GM18909 (cell line): ENCODE results near the gene C2orf49.

Experiments used
- ATAC-seq: cut with Tn5 transposase; IDR thresholded peaks from one replicate; pipeline ENCODE4 v1.9.1; 2021; ENCODE audit warnings: mild to moderate bottlenecking; ENCODE audit not compliant: unreplicated experiment, poor library complexity

C2orf49 gene

GRCh38 chr2:105380432-105381100 is 43.2 kb downstream of the C2orf49 start:
- no peak for ATAC-seq

GRCh38 chr2:105381101-105381668 is 43.8 kb downstream of the C2orf49 start:
- no peak for ATAC-seq

- no peak for ATAC-seq
These were observed 44.8 kb downstream of the C2orf49 start for GRCh38 chr2:105382177-105382576.

- no peak for ATAC-seq
These were observed 46.3 kb downstream of the C2orf49 start for GRCh38 chr2:105383432-105384166.

- no peak for ATAC-seq
These were observed 46.9 kb downstream of the C2orf49 start for GRCh38 chr2:105384216-105384615.

- no peak for ATAC-seq
These were observed 47.5 kb downstream of the C2orf49 start for GRCh38 chr2:105384861-105385260.

GRCh38 chr2:105385731-105386540 is 48.6 kb downstream of the C2orf49 start:
- ATAC-seq = no peak

GRCh38 chr2:105387225-105387624 is 49.9 kb downstream of the C2orf49 start:
- ATAC-seq = no peak

GRCh38 chr2:105388971-105389381 is 51.6 kb downstream of the C2orf49 start:
- no peak for ATAC-seq

- ATAC-seq = no peak
These were observed 53.1 kb downstream of the C2orf49 start for GRCh38 chr2:105390454-105390853.

- no peak for ATAC-seq
These were observed 53.8 kb downstream of the C2orf49 start for GRCh38 chr2:105391058-105391627.

- no peak for ATAC-seq
These were observed 54.7 kb downstream of the C2orf49 start for GRCh38 chr2:105391763-105392662.

GRCh38 chr2:105393373-105394055 is 56.2 kb downstream of the C2orf49 start:
- ATAC-seq = no peak

- no peak for ATAC-seq
These were observed 57.7 kb downstream of the C2orf49 start for GRCh38 chr2:105394951-105395611.

- ATAC-seq = no peak
These were observed 58.4 kb downstream of the C2orf49 start for GRCh38 chr2:105395691-105396090.

- ATAC-seq = no peak
These were observed 59.1 kb downstream of the C2orf49 start for GRCh38 chr2:105396254-105397024.

GRCh38 chr2:105397025-105397722 is 59.8 kb downstream of the C2orf49 start:
- ATAC-seq = no peak
